ENCODE data around the gene CALHM3. TPM values are rescaled to one million over a fixed set of nuclear protein-coding genes. Genes with fewer than 3 reads are reported as not detected.
"Not testable (repeated sequence)": the region's sequence is repeated elsewhere in the genome, so short reads cannot be mapped to it uniquely, and the experiment has no call there.

Gene CALHM3
- total RNA-seq, 1 experiment from 2014 or later = 0.29 TPM

DNA sequence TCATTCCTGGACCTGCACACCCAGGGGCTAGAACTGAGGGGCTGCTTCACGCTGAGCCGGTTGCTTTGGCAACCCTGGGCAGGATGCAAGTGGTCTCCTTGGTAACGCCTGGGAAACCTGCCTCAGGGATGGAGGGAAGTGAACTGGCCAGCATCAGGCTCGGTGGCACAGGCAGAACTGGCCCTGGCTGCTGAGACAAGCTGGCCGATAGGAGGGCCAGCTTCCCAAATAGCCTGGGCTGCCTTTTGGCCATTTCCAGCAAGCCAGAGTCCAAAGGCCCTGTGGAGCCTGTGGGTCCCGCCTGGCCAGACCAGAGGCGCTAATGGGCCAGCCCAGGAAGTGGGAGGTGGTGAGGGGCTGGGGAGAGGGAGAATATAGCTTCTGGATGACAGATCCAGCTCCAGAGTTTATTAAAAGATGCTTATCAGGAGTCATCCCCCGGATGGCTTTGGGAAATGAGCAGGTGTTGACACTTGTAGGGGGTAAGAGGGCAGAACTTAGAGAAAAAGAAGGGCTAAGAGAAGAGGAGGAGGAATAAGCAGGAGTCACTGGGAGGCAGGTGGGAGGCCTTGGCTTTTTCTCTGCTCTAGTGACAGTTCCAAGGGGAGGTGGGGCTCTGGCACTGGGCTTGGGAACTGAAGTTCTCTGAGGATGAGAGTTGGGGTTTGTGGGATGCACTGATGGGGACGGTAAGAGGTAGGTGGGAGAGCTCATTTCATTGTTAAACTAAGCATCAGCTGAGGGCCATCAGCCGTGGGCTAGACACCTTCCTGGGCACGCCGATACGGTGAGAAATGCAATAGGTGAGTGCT is 24.0 kb upstream of the CALHM3 start:
- DNase-seq (ENCODE audit: low read depth) = no peak

DNA sequence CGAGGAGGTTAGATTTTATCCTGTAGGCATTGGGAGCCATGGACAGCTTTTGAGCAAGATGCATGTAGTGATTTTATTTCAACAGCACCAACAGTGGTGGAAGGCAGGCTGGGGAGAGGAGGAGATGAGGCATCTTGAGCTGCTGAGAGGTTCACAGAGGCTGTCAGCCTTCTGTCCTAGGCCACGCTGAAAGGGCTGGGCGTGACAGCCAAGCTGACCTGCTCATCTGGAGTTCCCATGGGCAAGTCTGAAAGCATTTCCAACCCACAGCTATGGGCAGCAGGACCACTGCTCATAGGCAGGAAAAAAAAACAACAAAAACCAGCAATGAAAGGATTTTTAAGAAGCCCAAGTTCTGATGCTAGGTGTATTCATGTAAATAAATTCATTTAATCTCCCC is 22.1 kb upstream of the CALHM3 start:
- no peak for DNase-seq (ENCODE audit: low read depth)

DNA sequence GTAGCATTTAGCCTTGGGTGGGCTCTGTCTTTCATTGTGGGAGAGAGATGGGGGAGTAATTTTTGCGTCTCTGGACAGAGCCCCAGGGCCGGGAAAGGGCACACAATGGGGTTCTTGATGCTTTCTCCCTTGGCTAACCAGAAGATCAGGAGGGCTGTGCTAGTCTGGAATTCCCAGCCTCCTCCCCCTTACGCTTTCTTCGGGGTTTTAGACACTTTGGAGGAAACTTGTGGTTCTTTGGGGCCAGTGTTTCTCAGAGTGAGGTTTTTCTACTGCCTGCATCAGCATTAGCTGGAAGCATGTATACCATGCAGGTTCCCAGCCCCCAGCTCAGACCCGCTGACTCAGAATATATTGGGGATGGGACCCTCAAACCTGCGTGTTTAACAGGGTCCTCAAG is 21.4 kb upstream of the CALHM3 start:
- no peak for DNase-seq (ENCODE audit: low read depth)

DNA sequence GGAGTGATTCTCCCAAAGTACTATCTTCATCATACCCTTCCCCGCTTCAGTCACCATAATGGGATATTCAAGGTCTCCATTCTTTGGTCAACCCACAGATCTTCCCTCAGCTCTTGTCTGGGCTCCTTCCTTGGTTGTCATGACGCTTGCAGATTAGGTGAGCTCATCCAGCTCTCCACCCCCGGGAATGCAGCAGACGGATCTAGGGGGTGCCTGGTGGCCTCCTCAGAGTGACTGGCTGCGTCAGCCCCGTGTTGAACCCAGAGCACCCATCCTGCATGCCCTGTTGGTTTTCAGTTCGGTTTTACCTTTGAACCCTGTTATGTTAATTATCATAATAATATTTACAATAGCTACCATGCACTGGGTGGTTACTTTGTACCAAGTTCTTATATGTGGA is 20.8 kb upstream of the CALHM3 start:
- DNase-seq (ENCODE audit: low read depth) = peak; percentile 35

DNA sequence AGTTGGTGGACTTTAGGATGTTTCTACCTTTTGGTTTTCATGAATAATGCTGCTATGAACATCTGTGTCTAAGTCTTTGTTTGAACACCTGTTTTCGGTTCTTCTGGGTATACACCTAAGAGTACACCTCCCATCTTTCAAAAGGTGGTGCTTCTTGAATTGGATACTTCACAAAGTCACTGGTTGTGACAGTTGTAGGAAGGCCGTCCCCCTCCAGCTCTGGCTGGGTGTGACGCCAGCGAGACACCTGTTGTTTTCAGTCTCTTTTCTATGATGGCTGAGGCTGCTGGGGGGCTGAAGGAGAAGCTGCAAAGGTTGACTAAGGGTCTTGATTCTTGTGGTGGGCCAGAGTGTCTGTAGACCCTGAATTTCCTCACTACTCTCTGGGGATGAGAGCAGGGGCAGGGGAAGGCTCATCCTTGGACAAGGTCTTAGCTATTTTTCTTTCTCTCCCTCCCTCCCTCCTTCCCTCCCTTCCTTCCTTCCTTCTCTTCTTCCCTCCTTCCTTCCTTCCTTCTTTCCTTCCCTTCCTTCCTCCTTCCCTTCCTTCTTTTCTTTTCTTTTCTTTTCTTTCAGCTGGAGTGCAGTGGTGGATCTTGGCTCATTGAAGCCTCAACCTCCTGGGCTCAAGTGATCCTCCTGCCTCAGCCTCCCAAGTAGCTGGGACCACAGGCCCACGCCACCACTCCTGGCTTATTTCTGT is 20.0 kb upstream of the CALHM3 start:
- no peak for DNase-seq (ENCODE audit: low read depth)

DNA sequence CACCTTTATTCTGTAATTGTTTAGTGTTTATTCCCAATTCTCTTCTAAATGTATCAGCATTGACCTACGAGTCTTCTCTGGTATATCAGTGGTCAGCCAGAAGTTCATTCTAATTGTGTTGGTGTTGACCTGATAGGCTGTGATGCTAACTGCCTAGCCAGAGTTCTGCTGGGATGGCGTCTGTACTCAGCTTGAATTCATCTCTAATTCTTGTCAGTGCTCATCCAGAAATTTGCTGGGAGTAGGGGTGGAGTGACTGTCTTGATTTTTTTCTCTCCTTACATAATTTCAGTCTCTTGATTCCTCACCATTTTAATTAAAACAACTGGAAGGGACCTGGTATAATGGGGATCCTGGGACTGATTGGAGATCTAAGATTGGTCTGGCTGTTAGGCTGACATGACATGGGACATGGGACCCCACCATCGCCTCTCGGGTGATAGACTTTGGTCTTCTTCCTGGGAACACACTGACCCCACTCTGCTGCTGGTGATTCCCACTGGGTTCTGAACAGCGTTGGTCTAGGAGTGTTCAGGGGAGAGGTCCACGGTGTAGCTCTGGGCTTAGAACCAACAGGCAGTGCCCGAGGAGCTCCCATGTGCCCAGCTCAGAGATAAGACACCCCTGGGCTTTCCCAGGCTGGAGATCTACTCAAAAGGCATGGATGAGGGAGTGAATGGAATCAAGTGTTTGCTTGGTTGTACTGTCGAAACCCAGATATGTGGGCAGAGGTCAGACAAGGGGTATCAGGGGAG is 18.3 kb upstream of the CALHM3 start:
- no peak for DNase-seq (ENCODE audit: low read depth)

DNA sequence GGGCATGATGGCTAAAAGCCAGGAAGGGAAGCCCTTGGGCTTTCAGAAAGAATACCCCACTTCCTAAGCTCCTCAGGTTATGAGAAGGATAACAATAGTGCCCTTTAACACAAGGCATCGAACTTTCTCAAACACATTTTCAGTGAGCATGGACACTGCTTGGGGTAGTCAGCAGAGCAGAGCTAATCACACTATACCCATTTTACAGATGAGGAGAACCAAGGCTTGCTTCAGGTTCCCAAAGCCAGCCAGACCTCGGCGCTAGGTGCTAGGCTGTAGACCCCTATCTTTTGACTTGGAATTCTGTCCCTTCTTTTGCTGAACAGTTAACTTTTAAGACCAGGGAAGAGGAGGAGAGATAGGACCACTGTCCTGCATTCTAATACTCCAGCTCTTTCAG is 16.3 kb upstream of the CALHM3 start:
- DNase-seq (ENCODE audit: low read depth) = no peak

DNA sequence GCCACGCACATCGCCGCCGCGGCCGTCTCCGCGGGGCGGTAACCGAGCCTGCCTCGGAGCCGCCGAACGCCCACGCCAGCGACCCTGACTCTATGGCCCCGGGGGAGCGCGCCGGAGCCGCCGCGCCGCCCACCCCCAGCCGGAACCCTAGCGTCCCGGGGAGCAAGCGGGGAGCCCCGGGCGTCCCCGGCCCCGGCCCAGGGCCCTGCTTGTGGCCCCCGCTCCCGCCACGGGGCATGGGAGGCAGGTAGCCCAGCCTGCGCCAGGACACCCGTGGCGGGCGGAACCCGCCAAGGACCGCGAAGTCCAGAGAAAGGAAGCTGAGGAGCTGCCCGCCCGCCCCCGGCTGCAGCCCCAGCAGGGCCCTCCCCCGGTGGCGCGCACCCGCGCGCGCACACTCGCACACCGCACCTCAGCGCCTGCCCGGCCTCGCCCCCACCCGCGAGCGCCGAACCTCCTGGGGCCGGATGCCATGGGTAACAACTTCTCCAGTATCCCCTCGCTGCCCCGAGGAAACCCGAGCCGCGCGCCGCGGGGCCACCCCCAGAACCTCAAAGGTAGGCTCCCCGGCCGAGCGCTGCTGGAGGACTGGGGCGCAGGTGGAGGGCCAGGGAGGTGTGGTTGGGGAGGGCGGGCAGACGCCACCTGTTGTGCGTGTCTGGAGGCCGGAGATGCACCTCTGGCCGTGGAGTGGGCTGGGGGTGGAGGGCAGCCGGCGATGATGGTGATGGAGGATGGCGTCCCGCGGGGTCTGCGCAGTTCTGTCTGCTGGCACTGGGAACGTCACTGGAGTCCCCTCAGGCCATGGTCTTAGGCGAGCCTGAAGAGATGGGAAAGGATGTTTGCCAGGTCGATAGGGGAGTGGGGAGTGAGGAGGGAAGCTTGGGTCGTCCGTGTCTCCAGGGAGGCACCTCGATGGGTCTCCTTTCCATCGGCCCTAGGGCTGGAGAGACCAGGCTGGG is 15.2 kb upstream of the CALHM3 start:
- DNase-seq (ENCODE audit: low read depth) = no peak

DNA sequence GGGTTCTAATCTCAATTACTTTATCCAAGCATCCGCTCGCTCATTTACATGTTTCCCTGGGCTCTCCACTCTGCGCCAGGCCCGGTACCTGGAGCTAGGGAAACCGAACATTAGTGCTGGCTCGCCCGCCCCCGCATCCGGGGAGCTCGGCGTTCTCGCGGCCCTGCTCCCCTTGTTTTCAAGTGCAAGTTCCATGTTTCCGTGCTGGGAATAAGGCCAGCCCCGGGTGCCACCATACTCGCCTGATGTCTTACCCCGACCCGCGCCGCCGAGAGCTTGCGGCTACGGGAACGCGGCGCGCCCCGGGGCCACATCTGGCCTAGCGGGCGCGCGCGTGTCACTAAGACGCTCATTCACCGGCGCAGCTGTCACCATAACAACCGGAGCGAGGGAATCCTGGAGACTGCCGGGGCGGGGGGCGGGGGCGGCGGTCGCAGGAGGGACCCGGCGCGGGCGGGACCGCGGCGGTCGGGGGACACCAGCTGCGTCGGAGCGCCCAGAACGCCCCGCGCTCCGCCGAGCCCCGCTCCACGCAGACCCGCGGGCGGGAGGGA is 14.4 kb upstream of the CALHM3 start, which contains the start of gene NEURL1:
NEURL1 (plus strand) TSS at position 344 of the 554 bp plus-strand sequence. CDS start 683 bp downstream, outside the sequence.
- no peak for DNase-seq (ENCODE audit: low read depth)

DNA sequence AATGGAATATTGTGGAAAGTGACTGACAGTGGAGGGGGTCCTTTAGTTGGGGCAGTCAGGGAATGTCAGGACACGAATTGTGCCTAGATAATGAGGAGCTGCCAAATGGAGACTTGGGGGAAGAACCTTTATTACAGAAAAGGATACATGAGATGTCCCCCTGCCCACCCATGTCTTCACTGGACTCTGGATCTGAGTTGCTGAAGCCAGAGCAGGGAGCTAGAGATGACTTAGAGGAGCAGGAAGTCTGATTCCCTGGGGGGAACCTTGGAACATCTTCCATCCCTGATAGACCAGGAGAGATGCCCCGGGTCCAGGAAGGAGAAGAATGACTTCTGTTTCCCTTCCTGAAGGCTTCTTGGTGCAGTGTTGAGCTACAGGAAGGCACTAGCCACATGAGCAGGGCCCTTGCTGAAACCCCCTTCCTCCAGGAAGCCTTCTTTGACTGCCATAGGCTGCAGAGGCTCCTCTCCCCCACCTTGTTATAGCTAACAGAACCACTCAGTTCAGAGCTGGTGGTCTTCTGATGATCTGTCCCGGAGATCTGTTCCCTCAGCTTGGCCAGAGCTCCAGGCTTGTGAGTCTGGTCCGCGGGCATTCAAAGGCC is 13.7 kb upstream of the CALHM3 start:
- no peak for DNase-seq (ENCODE audit: low read depth)

DNA sequence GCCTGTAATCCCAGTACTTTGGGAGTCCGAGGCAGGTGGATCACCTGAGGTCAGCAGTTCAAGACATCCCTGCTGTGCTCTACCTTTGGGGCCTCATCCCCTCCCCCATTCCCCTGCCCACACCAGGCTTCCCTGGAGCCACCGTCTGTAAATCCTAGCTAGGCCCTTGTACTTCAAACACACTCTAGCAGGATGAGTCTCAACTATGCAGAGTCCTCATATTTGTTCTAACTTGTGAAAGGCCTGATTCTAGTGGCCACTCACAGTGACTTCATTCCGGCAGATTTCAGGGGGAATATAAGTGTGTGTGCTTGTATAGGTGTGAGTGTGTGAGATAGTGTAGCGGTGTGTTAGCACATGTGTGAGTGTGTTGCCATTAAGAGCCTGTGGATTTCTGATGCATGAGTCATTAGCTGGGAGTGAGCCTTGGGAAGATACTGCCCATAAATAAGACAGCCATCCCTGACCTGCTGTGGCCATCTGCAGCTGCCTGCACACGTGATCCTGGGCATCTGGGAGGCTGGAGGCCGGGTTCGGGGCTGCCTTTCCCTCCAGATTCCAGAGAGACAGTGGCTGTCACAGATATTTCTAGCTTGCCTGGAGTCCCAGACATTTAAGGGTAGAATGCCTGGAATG is 12.8 kb upstream of the CALHM3 start:
- DNase-seq (ENCODE audit: low read depth) = peak; percentile 76

DNA sequence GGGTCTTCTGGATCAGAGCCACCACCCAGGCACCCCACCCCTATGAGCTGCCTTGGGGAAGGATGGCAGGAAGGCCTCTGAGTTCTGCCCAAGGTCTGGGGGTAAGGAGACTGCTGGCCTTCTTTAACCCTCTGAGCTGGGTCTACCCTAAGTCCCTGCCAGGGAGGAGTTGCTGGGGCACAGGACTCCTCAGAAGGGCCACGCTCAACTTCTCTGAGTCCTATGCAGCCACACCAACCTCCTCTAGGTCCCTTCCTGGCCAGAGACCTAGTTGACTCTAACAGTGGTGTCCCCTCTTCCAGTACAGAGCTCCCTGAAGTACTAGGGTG is 11.9 kb upstream of the CALHM3 start:
- no peak for DNase-seq (ENCODE audit: low read depth)

DNA sequence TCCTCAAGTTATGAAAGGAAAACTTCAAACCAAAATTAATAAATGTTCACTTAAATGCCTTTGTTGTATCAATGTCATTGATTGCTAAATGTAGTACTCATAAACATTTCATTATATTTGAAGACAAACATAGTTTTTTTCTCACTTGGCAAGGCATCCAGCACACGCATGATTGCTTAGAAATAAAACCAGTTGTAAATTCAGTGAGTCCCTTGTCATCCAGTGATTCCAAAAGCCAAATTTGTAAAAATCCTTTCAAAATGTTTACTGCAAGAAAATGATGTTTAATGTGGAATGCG is 8.3 kb upstream of the CALHM3 start:
- no peak for DNase-seq (ENCODE audit: low read depth)

DNA sequence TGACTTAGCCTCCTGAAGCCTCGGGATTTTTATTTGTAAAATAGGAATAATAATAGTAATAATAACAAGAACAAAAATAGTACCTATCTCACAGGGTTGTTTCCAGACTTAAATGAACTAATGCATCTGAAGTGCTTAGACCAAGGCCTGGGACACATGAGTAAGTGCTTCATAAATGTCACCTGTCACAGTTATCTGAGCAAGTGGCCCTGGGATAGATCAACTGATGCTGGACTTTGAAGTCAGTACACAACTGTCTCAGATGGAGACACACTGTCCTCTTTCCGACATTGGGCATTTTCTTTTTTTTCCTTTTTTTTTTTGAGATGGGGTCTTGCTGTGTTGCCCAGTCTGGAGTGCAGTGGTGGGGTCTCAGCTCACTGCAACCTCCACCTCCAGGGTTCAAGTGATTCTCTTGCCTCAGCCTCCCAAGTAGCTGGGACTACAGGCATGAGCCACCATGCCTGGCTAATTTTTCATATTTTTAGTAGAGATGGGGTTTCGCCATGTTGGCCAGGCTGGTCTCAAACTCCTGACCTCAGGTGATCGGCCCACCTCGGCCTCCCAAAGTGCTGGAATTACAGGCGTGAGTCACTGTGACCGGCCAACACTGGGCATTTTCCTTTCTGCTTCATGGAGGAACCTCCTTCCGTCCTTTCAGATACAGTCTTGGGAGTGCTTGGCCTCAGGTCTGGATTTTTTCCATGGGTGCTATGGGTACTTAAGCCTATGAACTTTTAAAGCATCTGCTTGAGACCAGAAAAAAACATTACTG is 7.8 kb upstream of the CALHM3 start:
- not testable (repeated sequence) for DNase-seq (ENCODE audit: low read depth)

DNA sequence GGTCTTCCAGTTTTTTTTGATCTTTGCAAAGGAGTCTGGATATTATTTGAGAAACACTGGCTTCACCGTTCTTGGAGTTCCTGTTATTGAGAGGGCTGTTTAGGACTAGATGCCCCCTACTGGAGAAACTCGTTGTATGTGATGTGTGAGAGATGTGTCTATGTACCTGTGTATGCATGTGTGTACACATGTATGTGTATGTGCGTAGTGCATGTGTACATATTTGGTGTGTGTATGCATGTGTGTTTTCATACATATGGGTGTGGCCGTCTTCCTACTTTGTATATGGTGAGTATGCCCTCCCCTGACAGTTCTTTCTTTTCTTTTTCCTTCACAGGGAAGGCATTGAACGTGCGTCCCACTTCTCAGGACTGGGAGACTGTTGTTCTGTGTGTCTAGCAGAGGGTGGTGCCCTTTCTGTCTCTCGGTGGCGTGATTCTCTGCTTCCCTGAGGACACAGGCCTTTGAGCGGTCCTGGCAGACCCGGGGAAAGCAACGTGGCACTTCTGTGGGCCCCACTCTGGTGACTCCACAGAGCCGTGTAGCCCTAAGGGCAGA is 3.0 kb upstream of the CALHM3 start:
- peak; percentile 35 for DNase-seq (ENCODE audit: low read depth)

DNA sequence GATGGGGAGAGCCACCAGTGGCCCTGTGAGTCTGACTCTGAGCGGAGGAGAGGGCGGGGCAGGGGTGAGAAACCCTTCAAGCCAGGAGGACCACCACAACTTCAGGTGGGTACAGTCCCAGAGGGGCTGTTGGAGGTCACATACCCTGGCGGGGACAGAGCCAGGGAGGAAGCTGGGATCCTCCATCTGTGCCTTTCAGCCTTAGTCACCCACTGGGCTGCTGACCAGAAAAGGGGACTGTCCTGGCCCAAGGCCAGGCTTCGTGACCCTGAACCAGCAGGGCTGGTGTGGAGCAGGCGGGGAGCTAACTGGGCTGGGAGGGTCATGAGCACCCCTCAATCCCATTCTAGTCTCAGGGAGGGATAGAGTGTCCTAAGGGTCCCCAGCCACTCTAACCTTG is 1.5 kb upstream of the CALHM3 start:
- DNase-seq (ENCODE audit: low read depth) = no peak

DNA sequence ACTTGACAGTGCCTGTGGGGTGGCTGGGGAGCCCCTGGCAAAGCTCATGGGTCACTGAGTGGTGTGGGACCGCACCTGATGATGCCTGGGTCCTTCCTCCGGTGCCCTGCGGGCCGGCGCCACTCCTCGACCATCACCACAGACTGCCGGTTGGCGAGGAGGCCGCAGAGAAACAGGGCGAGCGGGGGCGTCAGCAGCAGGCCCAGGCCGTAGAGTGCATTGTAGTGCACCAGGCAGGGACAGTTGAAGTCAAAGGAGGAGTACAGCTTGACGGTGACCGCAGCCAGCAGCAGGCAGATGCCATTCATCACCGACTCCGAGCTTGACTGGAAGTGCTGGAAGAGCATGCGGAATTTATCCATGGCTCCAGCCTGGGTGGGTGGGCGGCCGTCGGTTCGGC is 369 bp downstream of the CALHM3 start:
- DNase-seq (ENCODE audit: low read depth) = no peak

DNA sequence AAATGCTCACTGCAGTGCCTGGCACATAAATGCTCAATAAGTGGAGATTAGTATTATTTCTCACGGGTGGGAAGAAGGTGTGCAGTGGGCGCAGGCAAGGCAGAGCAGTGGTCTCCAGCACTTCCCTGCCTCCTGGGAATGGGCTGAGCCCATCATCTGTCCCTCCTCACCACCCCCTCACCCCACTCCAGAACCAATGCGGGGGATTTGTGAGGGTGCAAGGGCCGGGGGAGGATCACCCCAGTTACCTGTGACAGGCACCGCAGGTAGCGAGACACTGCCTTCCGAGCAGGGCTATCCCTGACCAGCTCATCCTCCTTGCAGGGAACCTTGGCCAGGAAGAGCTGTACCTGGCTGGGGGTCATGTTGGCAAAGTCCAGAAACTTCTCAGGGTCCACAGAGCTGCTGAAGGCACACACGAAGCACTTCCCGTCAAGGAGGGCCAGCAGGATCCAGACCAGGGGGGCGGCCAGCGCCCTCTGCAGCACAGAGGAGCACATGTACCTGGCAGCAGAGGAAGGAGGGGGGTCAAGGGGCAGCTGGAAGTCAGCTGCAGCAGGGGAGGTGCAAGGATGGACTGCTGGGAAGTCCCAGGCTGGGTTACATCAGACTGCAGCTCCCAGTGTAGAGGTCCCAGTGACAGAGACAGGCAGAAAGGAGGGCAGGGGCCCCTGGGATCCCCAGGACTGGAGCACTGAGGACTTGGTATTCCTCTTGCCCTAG is 2.8 kb downstream of the CALHM3 start:
- no peak for DNase-seq (ENCODE audit: low read depth)

DNA sequence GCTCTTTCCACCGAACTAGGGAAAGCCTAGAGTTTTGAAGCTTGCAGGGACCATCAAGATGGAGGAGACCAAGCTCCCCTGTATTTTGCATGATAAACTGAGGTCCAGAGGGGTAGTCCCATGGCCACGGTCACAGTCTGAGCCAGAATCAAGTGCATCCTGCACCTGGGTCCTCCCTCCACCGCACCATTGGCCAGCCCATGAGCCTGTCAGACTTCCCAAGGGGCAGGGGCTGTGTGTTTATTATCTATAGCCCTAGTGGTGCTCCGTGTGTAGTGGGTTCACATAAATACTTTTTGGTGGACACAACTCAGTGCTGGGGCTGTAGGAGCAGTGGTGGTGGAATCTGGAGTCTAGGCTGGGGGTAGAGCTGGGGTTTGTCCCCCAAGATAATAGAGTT is 3.6 kb downstream of the CALHM3 start:
- no peak for DNase-seq (ENCODE audit: low read depth)
